Gastroesophageal sphincter (tissue), 4 donors: Measurements from ENCODE around the gene HINT1. TPM values are rescaled to one million over a fixed set of nuclear protein-coding genes. Genes with fewer than 3 reads are reported as not detected.

Source experiments
- ATAC-seq: fragments of 150-250 bp; one replicate; pipeline ENCODE4 v1.9.1; 2016; ENCODE audit warnings: mild to moderate bottlenecking, moderate library complexity
- H3K27ac ChIP-seq, 4 donors: fragments of 200-600 bp; sonication (generic) in 3 of 4; 1 replicate in 3 of 4; 2 replicates in 1 of 4; pipeline ENCODE4 v1.5.1; 2016 to 2019
- H3K27me3 ChIP-seq: fragments of 200-600 bp; sonication (generic); one replicate; pipeline ENCODE4 v1.5.1; 2019
- H3K36me3 ChIP-seq, 2 donors: fragments of 200-600 bp; sonication (generic); one replicate each; pipeline ENCODE4 v1.5.1; 2019; ENCODE audit warnings: control low read depth in 1 of 2
- H3K4me1 ChIP-seq, 3 donors: fragments of 200-600 bp; sonication (generic); 1 replicate in 2 of 3; 2 replicates in 1 of 3; pipeline ENCODE4 v1.5.1; 2016 to 2019; ENCODE audit warnings: control low read depth in 2 of 3
- H3K4me3 ChIP-seq, 2 donors: fragments of 200-600 bp; sonication (generic); one replicate each; pipeline ENCODE4 v1.5.1; 2019; ENCODE audit warnings: mild to moderate bottlenecking in 1 of 2, moderate library complexity in 1 of 2
- H3K9me3 ChIP-seq, 3 donors: fragments of 200-600 bp; sonication (generic); one replicate each; pipeline ENCODE4 v1.5.1; 2017 to 2019; ENCODE audit warnings: control low read depth in 2 of 3
- EP300 ChIP-seq: sonication (generic); formaldehyde crosslinking; IDR thresholded peaks from one replicate; pipeline ENCODE4 v1.6.1; 2017; ENCODE audit warnings: antibody characterized with exemption, mild to moderate bottlenecking
- POLR2A ChIP-seq, 2 donors: fragments of 450-650 bp; IDR thresholded peaks; one replicate each; pipeline ENCODE4 v1.6.1; 2017; ENCODE audit warnings: antibody characterized with exemption in 2 of 2, mild to moderate bottlenecking in 2 of 2, moderate library complexity in 1 of 2
- POLR2AphosphoS5 ChIP-seq: sonication (generic); formaldehyde crosslinking; IDR thresholded peaks from one replicate; pipeline ENCODE4 v1.6.1; 2017; ENCODE audit warnings: antibody characterized with exemption
- WGBS, 2 donors: methylation state at CpG; one replicate each; pipeline ENCODE4 v1.1.5; 2018; ENCODE audit warnings: low coverage in 1 of 2; 5-methylcytosine and 5-hydroxymethylcytosine counted together
- total RNA-seq, 4 donors: library from RNA; depleted of rRNA; stranded (reverse); fragments of >200 nt; gene quantifications; one replicate each; pipeline ENCODE4 v1.1.0, GENCODE V29; 2016
- TF ChIP-seq, protein P1 (sequence below), 4 experiments: fragments of 200-600 bp in 2 of 4; fragments of 450-650 bp in 2 of 4; sonication (generic) in 1 of 4; IDR thresholded peaks; one replicate each; pipeline ENCODE4 v1.5.1; 2017 to 2019; ENCODE audit warnings: antibody characterized with exemption in 4 of 4, mild to moderate bottlenecking in 2 of 4, moderate library complexity in 2 of 4

The HINT1 gene
- total RNA-seq, 4 donors from 2014 or later, result 120 to 239 (median 209) TPM

DNA sequence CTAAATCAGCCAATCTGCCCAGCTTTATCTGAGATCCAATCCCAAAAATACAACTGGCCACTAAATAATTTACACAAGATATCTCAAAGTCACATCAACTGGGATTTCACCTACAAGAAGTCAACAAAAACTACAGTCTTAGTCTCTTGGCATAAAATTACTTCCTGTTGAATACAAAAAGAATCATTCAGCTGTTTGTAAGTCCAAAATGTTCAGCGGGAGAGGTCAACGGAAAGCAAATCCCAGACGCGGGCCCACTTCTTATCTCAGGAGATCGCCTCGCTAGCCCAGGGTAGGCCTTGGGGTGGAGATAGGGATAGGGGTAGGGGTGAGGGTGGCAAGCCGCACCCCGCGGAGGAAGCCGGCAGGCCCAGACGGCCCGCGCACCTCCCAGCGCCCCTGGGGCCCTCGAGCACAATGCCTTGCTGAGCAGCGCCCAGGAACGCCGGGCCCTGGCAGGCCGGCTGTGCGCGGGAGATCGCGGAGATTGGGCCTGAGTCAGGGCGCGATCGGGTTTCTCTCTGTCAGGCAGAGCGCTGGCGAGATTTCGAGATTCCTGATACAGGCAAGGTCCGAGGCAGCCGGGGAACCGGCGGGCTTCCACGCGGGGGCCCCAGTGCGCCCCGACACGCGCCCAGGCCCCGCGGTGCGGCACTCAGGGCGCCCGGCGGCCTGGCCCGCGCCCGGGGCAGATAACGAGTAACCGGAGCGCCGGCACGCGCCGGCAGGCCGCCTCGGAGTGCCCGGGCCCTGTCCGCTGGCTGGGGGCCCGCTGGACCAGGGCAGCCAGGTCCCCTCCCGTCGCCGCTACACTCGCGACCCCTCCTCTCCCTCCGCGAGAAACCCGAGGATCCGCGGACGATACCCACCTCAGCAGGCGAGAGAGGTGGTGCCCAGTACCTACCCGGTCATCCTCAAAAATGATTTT lies 601 bp downstream of the HINT1 start:
- peak overlapping the region; percentile 57 to 97 (median 96) for H3K27ac ChIP-seq
- H3K9me3 ChIP-seq, result no peaks in the 10 kb centered on the region
- no peak for TF ChIP-seq POLR2A (IDR thresholded peaks at IDR 0.05)
- no peak for TF ChIP-seq EP300
- no peak for TF ChIP-seq POLR2AphosphoS5
- TF ChIP-seq, protein P1, sequence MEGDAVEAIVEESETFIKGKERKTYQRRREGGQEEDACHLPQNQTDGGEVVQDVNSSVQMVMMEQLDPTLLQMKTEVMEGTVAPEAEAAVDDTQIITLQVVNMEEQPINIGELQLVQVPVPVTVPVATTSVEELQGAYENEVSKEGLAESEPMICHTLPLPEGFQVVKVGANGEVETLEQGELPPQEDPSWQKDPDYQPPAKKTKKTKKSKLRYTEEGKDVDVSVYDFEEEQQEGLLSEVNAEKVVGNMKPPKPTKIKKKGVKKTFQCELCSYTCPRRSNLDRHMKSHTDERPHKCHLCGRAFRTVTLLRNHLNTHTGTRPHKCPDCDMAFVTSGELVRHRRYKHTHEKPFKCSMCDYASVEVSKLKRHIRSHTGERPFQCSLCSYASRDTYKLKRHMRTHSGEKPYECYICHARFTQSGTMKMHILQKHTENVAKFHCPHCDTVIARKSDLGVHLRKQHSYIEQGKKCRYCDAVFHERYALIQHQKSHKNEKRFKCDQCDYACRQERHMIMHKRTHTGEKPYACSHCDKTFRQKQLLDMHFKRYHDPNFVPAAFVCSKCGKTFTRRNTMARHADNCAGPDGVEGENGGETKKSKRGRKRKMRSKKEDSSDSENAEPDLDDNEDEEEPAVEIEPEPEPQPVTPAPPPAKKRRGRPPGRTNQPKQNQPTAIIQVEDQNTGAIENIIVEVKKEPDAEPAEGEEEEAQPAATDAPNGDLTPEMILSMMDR (IDR thresholded peaks at IDR 0.05), result peak in 2 of 4 experiments; percentile 1 to 6
- 0% methylated on average over 2 to 6 of the region's 73 CpGs for WGBS, 2 donors
- H3K36me3 ChIP-seq, result peaks cover 0 to 36% of the 10 kb centered on the region in 2 donors
- peaks cover 6 to 38% (median 8%) of the 10 kb centered on the region in 3 donors for H3K4me1 ChIP-seq
- peak; percentile 81 for ATAC-seq
- H3K4me3 ChIP-seq, result peak overlapping the region; percentile 62 to 90
- H3K27me3 ChIP-seq, result no peaks in the 10 kb centered on the region

DNA sequence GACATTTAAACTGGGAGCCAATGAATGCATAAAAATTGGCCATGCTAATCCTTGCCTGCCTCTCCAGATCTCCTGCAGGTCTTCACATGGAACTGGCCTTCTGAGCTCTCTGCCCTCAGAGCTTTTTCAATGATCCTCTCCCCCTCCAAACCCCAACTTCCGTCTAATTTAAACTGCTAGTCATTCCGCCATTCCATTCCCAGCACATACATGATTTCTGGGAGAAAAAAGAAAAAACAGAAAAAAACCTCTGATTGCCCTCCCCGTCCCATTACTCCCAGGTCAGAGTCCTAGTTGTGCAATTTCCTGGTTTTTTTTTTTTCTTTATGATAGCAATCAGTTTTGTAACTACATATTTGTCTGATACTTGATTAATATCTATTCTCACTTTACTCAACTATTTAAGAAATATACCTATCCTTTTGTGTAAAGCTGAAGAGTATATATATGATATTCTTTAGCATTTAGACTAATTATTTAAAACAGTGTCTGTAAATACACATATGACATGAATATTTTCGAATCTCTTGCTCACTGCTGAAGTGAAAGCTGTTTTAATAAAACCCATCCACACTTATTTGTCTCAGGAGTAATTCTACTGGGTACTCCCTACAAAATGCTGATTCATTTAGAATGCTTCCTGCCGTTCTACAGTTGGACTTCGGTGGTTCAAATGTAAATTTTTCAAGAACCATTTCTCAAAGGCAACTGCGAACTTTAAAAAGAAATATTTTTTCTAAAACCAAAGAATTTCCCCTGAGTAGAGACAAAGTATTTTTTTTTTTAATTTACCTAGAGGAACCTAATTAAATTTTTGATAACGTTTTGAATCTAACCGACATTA lies 1.6 kb downstream of the HINT1 start:
- Histone ChIP-seq H3K36me3 (peaks cover 0 to 45% of the 10 kb centered on the region in 2 donors), H3K27ac (peak overlapping the region; percentile 57 to 97 (median 96)), H3K4me1 (peaks cover 6 to 38% (median 8%) of the 10 kb centered on the region in 3 donors), H3K27me3 (no peaks in the 10 kb centered on the region), H3K9me3 (no peaks in the 10 kb centered on the region), H3K4me3 (peak overlapping the region; percentile 62 to 90)
- WGBS, 2 donors, result 25 to 29% methylated on average over 9 of the region's 9 CpGs
- TF ChIP-seq POLR2AphosphoS5 (no peak), EP300 (no peak), POLR2A (IDR thresholded peaks at IDR 0.05) (no peak)
- TF ChIP-seq, protein P1 (IDR thresholded peaks at IDR 0.05), result no peak
- no peak for ATAC-seq

- H3K4me1 ChIP-seq, result peaks cover 6 to 32% (median 8%) of the 10 kb centered on the region in 3 donors
- no peak overlapping the region for H3K4me3 ChIP-seq
- H3K36me3 ChIP-seq, result peaks cover 0 to 73% of the 10 kb centered on the region in 2 donors
- ATAC-seq, result no peak
- no peaks in the 10 kb centered on the region for H3K9me3 ChIP-seq
- TF ChIP-seq POLR2A (IDR thresholded peaks at IDR 0.05), result no peak
- TF ChIP-seq POLR2AphosphoS5, result no peak
- no peak for TF ChIP-seq EP300
- TF ChIP-seq, protein P1 (IDR thresholded peaks at IDR 0.05), result no peak
- WGBS, 2 donors, result 70 to 71% methylated on average over 2 of the region's 2 CpGs
- H3K27ac ChIP-seq, result no peak overlapping the region
- H3K27me3 ChIP-seq, result no peaks in the 10 kb centered on the region
Observed at GRCh38 chr5:131160134-131160533, 4.9 kb downstream of the HINT1 start.

DNA sequence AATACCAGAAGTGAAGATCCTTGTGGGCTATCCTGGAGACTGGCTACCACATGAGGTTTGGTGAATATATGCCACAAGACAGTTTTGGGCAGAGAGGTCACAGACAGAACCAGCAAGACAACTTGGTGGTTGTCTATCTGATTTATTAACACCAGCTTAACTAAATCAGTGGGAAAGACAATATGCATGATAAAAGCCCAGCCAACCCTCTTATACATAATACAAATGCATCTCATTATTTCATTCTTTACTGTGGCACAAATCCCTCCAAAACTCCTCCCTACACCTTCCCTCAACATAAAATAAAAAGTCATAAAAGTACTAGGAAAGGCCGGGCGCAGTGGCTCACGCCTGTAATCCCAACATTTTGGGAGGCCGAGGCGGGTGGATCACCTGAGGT lies 8.1 kb downstream of the HINT1 start:
- no peaks in the 10 kb centered on the region for H3K9me3 ChIP-seq
- H3K27ac ChIP-seq, result no peak overlapping the region
- peaks cover 0 to 9% (median 0%) of the 10 kb centered on the region in 3 donors for H3K4me1 ChIP-seq
- H3K27me3 ChIP-seq, result no peaks in the 10 kb centered on the region
- no CpG with 5 or more reads among the region's 5 CpGs for WGBS, 2 donors
- TF ChIP-seq POLR2A (IDR thresholded peaks at IDR 0.05), result no peak
- no peak for TF ChIP-seq EP300
- no peak for TF ChIP-seq POLR2AphosphoS5
- TF ChIP-seq, protein P1 (IDR thresholded peaks at IDR 0.05), result no peak
- H3K4me3 ChIP-seq, result no peak overlapping the region
- H3K36me3 ChIP-seq, result peaks cover 0 to 62% of the 10 kb centered on the region in 2 donors
- no peak for ATAC-seq
